Activated CD8-positive, alpha-beta memory T cell treated with anti-CD3 and anti-CD28 coated beads, Interleukin-2, amount 50 U/mL, for 4 hours (primary cell): Measurements from ENCODE around the gene KLF15.

Experiments
- DNase-seq: peaks from one replicate; pipeline ENCODE4 v3.0.0-alpha.2; 2020

Gene KLF15

GRCh38 chr3:126357295-126358037 is at the start of gene KLF15:
Gene KLF15, minus strand, starts transcription at chr3:126357408. Its CDS starts 4,486 bp downstream, at chr3:126352922.
- peak; percentile 74 for DNase-seq

GRCh38 chr3:126406389-126407296 is 49.4 kb upstream of the KLF15 start:
- no peak for DNase-seq

GRCh38 chr3:126402666-126403302 is 45.6 kb upstream of the KLF15 start:
- no peak for DNase-seq

GRCh38 chr3:126402178-126402577 is 45.0 kb upstream of the KLF15 start:
- DNase-seq: no peak

GRCh38 chr3:126401611-126402160 is 44.5 kb upstream of the KLF15 start:
- DNase-seq: no peak

- no peak for DNase-seq
These were observed 42.5 kb upstream of the KLF15 start for GRCh38 chr3:126399756-126400155.

GRCh38 chr3:126399351-126399735 is 42.1 kb upstream of the KLF15 start:
- no peak for DNase-seq

GRCh38 chr3:126398423-126399350 is 41.5 kb upstream of the KLF15 start:
- DNase-seq: no peak

GRCh38 chr3:126397610-126398422 is 40.6 kb upstream of the KLF15 start:
- no peak for DNase-seq

GRCh38 chr3:126396536-126396935 is 39.3 kb upstream of the KLF15 start:
- DNase-seq: no peak

- no peak for DNase-seq
These were observed 38.8 kb upstream of the KLF15 start for GRCh38 chr3:126395846-126396513.

GRCh38 chr3:126394977-126395321 is 37.7 kb upstream of the KLF15 start:
- no peak for DNase-seq

- no peak for DNase-seq
These were observed 37.2 kb upstream of the KLF15 start, which contains the start of gene CFAP100 for GRCh38 chr3:126394179-126394976. Gene CFAP100, plus strand, starts transcription at chr3:126394909. Its CDS starts 1,092 bp downstream, at chr3:126396001.

GRCh38 chr3:126393563-126393962 is 36.4 kb upstream of the KLF15 start:
- no peak for DNase-seq

GRCh38 chr3:126392246-126392645 is 35.0 kb upstream of the KLF15 start:
- DNase-seq: no peak

GRCh38 chr3:126391631-126392030 is 34.4 kb upstream of the KLF15 start:
- DNase-seq: no peak

GRCh38 chr3:126390751-126391150 is 33.5 kb upstream of the KLF15 start:
- DNase-seq: no peak

GRCh38 chr3:126390201-126390600 is 33.0 kb upstream of the KLF15 start:
- DNase-seq: no peak

GRCh38 chr3:126389794-126390146 is 32.6 kb upstream of the KLF15 start:
- no peak for DNase-seq
